ENCODE measurements around the gene NPM1. TPM values are rescaled to one million over a fixed set of nuclear protein-coding genes. Genes with fewer than 3 reads are reported as not detected.
"Not testable (repeated sequence)": the region's sequence is repeated elsewhere in the genome, so short reads cannot be mapped to it uniquely, and the experiment has no call there.

Gene NPM1
- total and polyA plus RNA-seq, 12 donors: 248 to 1,064 (median 465) TPM

GRCh38 chr5:171412186-171412585 lies 24.5 kb downstream of the NPM1 start:
- Histone ChIP-seq H3K9me3 (no peaks in the 10 kb centered on the region), H3K27ac (no peak overlapping the region), H3K4me3 (no peak overlapping the region), H3K4me1 (peaks cover 0 to 27% (median 12%) of the 10 kb centered on the region in 9 donors), H3K36me3 (peaks cover 0 to 75% (median 36%) of the 10 kb centered on the region in 9 donors), H3K27me3 (no peaks in the 10 kb centered on the region)
- intact Hi-C loops (cut with DNase I): loop anchor here in 8 of 10 donors (10.0 kb wide), 6 partner anchors 323 to 1033 kb away; no protein-coding TSS in a partner anchor
- ATAC-seq: no peak
- no peak for TF ChIP-seq CTCF (IDR thresholded peaks at IDR 0.05)
- no peak for DNase-seq
- 94 to 96% methylated on average over 5 of the region's 5 CpGs for WGBS, 2 donors

GRCh38 chr5:171413153-171413910 lies 25.7 kb downstream of the NPM1 start:
- H3K36me3 ChIP-seq: peaks cover 0 to 64% (median 27%) of the 10 kb centered on the region in 9 donors
- no peak for TF ChIP-seq CTCF (IDR thresholded peaks at IDR 0.05)
- ATAC-seq (no peak), DNase-seq (no peak)
- no peak overlapping the region for H3K27ac ChIP-seq
- no peaks in the 10 kb centered on the region for H3K9me3 ChIP-seq
- intact Hi-C loops (cut with DNase I): loop anchor here in 8 of 10 donors (10.0 kb wide), 6 partner anchors 321 to 1031 kb away; no protein-coding TSS in a partner anchor
- peaks cover 0 to 30% (median 16%) of the 10 kb centered on the region in 9 donors for H3K4me1 ChIP-seq
- H3K27me3 ChIP-seq: no peaks in the 10 kb centered on the region
- WGBS, 2 donors: 88 to 96% methylated on average over 3 of the region's 3 CpGs
- no peak overlapping the region for H3K4me3 ChIP-seq

- not testable (repeated sequence) for H3K4me3 ChIP-seq, H3K9me3 ChIP-seq, H3K27ac ChIP-seq, DNase-seq, H3K27me3 ChIP-seq, ATAC-seq
- intact Hi-C loops (cut with DNase I): loop anchor here in 9 of 10 donors (2.0 to 10.0 kb wide), 7 partner anchors 321 to 1031 kb away; no protein-coding TSS in a partner anchor
- Histone ChIP-seq H3K4me1 (peaks cover 2 to 30% (median 23%) of the 10 kb centered on the region in 9 donors), H3K36me3 (peaks cover 0 to 57% (median 21%) of the 10 kb centered on the region in 9 donors)
- 87 to 93% methylated on average over 5 of the region's 5 CpGs for WGBS, 2 donors
These were observed 26.3 kb downstream of the NPM1 start for GRCh38 chr5:171413993-171414392.

GRCh38 chr5:171415115-171415730 lies 27.6 kb downstream of the NPM1 start:
- ATAC-seq: no peak
- 89 to 90% methylated on average over 9 of the region's 9 CpGs for WGBS, 2 donors
- no peak overlapping the region for H3K27ac ChIP-seq
- H3K36me3 ChIP-seq: peaks cover 0 to 45% (median 11%) of the 10 kb centered on the region in 9 donors
- no peaks in the 10 kb centered on the region for H3K9me3 ChIP-seq
- H3K4me3 ChIP-seq: no peak overlapping the region
- no peak for TF ChIP-seq CTCF (IDR thresholded peaks at IDR 0.05)
- H3K4me1 ChIP-seq: peaks cover 7 to 23% (median 16%) of the 10 kb centered on the region in 9 donors
- intact Hi-C loops (cut with DNase I): loop anchor here (2.0 to 10.0 kb wide), 12 partner anchors 67 to 1030 kb away; no protein-coding TSS in a partner anchor
- DNase-seq: no peak
- H3K27me3 ChIP-seq: peaks cover 0 to 16% (median 0%) of the 10 kb centered on the region in 7 donors

Measured in heart right ventricle (tissue), 16 donors.